HK-2 (cell line): Measurements from ENCODE around the gene ZNF282.

Source experiments
- DNase-seq: peaks from one replicate; pipeline ENCODE4 v3.0.0-alpha.2; 2018; ENCODE audit not compliant: unreplicated experiment

The ZNF282 gene

DNA sequence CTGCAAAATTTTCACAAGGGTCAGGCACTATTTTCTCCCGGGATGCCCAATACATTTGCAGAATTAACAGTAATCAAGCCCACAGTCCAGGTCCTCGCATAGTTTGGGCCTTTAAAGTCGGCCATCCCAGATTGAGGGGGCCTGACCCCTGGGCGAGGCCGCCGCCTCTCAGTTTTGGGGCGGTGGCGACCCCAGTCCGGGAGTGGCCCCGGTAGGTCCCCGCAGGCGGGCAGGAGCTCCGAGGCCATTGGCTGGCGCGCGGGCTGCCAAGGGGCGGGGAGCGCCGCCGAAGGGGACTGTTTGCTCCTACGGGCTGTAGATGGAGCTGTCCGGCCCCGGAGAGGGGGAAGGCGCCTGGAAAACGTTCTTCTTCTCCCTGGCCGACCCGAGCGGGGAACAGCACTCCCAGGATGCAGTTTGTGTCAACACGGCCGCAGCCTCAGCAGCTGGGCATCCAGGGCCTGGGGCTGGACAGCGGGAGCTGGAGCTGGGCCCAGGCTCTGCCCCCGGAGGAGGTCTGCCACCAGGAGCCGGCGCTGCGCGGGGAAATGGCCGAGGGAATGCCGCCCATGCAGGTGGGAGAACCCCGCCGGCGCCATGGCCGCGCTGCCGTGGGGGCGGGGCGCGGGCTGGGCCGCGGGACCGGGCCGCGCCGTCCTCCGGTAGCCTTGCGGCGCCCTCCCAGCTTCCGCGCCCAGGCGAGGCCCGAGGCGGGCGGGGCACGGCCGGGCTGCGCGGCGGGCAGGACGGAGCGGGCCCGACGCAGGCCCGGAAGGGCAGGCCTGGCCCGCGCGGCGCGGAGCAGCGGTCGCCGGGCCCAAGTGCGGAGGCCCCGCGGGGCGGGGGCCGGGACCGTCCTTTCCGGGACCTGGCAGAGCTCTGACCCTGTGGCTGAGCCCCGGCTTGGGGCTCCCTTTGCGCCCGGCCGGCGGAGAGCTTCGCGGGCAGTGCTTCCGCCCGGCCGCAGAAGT lies at the start of gene ZNF282:
ZNF282 (plus strand) TSS at position 367 of the 971 bp plus-strand sequence; CDS start at position 411, 44 bp downstream.
- DNase-seq: peak; percentile 92

DNA sequence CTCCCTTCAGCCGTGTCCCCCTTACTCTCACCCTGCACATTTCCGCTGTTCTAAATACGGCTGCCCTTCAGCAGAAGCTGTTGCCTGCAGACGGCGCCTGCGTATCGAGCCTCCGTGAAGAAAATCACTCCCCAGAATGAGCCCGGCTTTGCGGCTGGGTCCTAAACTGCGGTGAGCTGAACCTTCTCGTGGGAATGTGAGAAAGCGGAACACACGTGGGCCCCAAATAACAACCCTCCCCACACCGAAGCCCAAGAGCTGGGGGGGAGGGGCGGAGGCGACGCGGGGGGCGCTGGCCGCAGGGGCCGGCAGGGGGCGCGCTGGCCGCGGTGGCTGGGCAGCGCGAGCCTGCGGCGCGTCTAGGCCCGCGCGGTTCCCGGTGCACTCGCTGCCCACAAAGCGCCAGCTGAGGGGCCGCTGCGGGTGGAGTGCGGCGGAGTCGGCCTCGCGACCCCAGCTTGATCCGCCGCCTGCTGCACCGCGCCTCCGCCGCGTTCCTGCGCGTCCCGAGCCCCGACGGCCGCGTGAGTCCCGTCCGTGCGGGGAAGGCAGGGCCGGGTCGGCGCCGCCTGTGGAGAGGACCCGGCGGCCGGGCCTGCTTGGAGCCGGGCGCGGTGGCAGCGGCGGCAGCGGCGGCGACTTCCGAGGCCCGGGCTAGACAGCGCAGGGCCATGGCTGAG lies 48.1 kb upstream of the ZNF282 start, which contains the start of gene ZNF398:
ZNF398 (plus strand) TSS at position 382 of the 680 bp plus-strand sequence; CDS start at position 672, 290 bp downstream.
- peak; percentile 81 for DNase-seq

DNA sequence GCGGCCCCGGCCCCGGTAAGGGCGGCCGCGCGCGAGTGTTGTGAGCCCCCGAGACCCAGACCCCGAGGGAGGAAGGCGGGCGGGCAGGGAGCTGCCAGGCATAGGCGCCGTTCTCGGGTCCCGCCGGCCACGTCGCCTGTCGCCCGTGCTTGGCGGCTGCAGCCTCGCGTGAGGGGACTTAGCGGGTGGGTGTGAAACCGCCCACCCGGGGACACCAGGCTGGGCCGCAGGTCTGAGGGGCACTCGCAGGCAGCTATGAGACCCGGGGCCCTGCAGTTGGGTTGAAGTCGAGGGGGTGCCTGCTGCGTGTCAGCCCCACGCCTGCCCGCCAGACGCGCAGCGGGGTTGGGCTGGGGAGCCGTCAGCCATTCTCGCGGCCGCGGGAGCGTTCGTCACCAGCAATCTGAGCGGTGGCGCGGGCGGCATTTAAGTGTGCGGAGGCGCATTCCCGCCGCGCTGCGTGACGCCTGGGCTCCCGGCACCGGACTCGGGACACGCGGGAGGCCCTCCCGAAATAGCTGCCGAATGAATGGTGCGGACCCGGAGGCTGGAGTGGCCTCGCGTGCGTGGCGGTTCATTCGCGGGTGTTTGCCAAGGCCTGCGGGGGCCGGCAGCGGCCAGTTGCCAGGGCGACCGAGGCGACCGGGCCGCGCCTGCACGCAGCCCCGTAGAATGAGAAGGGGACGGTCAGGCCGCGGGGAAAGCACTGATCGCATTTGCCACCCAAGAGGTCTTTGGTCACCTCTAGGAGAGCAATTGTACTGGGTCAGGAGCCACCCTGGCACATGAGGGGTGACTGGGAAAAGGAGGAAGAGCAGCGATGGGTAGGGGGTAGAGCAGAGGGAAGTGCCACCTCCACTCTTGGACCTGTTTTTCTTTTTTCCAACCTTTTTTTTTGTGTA lies 47.3 kb upstream of the ZNF282 start:
- peak; percentile 71 for DNase-seq

DNA sequence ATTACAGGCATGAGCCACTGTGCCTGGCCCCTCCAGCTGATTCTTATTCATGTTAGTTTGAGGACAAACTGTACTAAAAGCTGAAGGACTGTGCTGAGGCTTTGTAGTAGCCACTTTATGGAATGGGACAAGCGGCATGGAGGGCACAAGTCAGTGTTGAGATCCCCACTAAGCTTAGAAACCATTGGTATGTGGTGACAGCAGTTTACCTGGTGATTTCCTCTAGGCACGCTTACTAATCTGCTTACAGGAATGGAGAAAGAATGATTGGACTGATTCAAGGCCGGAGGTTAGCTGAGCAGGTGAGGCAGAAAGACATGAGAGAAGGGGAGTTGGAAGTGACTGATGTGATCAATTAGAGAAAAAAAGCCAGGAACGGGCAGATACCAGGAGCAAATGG lies 44.4 kb upstream of the ZNF282 start:
- DNase-seq: no peak

DNA sequence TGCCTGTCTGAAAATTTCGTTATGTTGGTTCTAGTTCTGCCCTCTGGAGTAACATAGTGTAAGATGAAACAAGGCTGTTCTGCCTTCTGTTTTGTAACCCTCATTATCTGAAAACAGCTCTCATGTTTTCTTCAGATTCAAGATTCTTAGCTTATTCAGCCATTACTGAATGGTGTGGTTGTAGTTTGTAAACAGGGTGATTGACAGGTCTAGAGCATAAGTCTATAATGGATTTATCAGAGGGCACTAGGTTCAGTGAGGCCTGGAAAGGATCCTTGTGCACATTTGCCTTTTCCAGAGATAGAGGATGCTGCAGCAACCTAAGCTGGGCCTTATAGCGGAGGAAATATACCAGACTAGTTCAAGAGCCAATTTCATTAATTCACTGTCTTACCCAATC lies 42.0 kb upstream of the ZNF282 start:
- no peak for DNase-seq

DNA sequence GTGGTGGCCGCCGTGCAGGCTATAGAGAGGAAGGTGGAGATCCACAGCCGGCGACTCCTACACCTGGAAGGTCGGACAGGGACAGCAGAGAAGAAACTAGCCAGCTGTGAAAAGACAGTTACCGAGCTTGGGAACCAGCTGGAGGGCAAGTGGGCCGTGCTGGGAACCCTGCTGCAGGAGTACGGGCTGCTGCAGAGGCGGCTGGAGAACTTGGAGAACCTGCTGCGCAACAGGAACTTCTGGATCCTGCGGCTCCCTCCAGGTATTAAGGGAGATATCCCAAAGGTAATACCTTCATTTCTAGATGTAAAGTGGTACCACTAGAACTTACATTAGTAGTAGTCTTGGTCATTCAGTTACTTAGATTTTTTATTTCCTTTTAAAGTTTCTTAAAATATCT lies 41.3 kb upstream of the ZNF282 start:
- DNase-seq: no peak

DNA sequence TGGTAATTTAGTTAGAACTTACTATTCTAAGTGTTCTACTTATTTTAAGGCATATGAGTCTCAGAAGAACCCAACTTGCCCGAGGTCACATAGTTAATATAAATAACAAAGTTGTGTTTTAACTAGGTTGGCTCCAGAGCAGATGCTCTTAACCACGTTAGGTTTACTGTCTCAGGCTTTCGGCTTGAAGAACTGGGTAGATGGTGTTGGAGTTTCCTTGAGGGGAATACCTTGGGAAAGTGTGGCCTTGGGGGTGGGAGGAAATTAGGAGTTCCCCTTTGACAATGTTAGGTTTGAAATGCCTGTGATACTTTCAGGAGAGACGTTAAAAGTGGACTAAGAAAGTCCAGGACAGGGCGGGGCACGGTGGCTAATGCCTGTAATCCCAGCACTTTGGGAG lies 38.4 kb upstream of the ZNF282 start:
- DNase-seq: no peak

DNA sequence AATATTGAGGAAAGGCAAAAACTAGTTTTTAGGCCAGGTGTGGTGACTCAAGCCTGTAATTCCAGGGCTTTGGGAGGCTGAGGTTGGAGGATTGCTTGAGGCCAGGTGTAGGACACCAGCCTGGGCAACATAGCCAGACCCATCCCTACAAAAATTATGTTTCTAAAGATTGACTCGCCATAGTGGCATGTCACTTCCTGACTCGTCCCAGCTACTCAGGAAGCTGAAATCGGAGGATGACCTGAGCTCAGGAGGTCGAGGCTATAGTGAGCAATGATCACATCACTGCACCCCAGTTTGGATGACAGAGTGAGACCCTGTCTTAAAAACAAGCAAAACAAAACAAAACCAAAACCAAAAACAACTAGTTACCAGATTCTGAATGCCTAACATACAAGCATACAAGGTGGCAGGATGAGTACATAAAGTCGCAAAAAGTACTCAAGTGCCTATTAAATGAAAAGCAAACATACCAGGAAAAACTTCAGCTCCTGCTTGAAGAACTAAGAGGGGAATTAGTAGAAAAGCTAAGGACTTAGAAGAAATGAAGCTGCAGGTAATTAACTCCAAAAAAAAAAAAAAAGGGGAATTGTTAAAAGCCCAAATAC lies 34.0 kb upstream of the ZNF282 start:
- peak; percentile 22 for DNase-seq

DNA sequence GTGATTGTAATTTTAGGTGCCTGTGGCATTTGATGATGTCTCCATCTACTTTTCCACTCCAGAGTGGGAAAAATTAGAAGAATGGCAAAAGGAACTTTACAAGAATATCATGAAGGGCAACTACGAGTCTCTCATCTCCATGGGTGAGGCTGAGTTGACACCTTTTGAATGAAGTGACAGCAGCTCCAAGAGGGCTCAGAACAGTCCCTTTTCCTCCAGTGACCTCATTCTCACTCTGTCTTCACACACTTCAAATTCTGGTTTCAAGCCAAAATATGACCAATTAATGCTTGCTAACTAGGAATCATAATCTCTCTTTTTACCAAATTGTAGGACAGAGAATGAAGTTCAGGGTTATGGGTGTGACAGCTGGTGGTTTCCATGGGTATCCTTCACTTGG lies 29.2 kb upstream of the ZNF282 start:
- no peak for DNase-seq

DNA sequence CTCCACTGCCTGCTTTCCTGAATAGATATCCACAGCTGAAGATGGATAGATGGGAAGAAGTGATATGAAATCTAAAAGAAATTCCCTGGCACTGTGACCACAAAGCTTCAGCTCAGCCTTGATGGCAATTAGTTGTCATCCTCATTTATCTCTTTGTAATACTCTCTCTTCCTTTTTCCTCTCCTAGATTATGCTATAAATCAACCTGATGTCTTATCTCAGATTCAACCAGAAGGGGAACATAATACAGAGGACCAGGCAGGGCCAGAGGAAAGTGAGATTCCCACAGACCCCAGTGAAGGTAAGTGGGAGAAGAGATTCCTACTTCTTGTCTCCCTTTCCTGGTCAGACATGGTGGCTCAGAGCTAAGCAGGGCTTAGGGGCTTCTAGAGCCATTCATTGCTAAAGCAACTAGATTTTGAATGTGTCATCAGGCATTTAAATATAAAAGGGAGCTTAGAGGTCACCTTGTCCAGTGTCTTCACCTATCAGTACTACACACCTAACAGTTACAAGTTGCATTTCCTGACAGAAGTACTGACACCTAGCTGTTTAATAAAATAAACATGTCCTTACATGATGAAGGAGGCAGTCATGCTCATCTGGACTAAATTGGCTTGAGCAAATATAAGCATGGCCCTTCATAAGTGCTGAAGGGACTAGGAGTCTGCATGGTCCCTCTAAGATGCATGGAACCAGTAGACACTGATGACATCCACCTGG lies 28.6 kb upstream of the ZNF282 start:
- no peak for DNase-seq

DNA sequence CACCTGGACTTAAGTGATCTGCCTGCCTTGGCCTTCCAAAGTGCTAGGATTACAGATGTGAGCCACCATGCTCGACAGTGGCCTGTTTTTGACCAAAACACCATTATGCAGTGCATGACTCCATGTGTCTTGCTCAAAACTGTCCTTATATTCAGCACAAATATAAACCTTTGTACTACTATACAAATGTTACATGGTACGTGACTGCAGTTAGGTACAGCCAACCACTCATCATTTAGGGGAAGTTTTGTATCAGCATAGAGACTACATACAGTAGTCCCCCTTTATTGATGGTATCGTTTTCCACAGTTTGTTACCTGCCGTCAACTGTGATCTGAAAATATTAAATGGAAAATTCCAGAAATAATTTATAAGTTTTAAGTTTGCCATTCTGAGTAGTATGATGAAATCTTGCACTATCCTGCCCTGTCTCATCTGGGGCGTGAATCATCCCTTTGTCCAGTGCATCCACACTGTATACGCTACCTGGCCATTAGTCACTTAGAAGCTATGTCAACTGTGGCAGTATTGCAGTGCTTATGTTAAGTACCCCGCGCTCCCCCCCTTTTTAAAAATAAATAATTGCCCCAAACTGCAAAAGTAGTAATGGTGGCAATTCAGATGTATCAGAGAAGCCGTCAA lies 23.3 kb upstream of the ZNF282 start:
- peak; percentile 48 for DNase-seq

DNA sequence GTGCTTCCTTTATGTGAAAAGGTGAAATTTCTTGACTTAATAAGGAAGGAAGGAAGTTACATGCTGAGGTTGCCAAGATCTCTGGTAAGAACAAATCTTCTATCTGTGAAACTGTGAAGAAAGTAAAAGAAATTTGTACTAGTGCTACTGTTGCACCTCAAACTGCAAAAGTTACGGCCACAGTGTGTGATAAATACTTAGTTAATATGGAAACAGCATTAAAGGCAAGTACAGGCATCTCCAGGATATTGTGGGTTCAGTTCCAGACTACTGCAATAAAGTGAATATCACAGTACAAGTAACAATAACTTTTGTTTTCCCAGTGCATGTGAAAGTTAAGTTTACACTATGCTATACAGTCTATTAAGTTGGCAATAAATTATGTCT lies 22.8 kb upstream of the ZNF282 start:
- no peak for DNase-seq

DNA sequence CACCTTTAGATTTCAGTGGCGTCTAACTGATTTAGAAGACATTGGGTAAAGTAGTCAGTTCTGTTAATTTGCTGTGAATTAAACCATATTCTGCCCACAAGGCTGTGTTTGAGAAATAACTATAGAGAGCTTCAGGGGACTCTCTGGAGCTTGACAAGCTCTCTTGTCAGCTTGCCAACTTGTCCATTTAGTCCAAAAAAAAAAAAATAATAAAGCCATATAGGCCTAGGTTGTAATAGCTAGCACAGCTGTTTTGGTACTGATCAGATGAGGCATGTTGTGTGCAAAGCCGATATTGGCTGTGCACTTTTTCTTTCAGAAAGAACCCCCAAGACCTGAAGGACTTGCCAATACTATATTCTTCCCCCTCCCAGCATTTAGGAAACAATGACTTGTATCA lies 20.2 kb upstream of the ZNF282 start:
- DNase-seq: no peak

DNA sequence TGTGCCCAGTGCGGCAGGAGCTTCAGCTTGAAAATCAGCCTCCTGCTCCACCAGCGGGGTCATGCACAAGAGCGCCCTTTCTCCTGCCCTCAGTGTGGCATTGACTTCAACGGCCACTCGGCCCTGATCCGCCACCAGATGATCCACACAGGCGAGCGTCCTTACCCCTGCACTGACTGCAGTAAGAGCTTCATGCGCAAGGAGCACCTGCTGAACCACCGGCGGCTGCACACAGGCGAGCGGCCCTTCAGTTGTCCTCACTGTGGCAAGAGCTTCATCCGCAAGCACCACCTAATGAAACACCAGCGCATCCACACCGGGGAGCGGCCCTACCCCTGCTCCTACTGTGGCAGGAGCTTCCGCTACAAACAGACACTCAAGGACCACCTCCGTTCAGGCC lies 16.1 kb upstream of the ZNF282 start:
- no peak for DNase-seq

DNA sequence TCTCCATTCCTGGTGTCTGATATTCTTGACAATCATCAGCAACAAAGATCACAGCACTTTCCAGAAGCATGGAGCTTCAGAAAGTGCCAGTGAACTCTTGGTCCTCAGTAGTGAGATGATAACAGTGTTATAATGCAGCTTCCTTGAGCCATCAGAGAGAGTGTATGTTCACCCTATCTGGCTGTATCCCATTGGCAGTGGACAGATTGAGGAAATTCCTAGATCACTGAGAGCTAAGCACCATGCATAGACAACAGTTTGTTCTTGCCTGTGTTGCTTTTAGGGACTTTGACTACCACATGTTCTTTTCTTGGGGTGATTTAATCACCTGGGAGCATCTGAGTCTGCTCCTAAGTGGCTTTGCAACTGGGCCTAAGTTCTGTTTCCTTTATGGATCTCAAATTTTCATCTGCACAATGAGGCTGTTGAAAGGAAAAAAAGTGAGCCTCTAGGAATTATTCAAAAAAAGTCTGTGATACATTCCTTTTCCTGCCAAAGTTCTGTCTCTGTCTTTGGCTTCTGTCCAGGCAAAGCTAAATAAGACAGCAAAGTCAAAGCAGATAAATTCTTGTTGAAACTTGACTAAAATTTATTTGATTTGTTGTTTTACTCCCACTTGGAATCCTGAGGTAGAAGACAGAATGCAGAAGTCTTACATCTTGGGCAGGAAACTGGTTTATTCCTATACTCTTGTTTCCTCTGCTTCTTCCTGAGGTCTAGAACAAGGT lies 14.5 kb upstream of the ZNF282 start:
- no peak for DNase-seq

DNA sequence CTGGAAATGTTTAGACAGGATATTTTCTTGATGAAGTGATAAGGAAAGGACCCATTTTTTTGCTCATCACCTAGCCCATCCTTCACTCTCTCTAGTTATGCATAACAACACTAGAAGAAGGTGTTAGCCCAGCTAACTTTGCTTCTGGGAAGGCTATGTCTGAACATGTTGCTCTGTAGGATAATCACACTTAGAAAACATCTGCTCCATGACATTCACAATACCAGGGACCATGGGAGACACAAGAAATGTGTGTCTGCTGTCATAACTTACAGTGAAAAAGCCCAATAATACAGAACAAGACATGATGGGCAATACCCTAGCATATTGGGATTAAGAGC lies 13.9 kb upstream of the ZNF282 start:
- DNase-seq: no peak

DNA sequence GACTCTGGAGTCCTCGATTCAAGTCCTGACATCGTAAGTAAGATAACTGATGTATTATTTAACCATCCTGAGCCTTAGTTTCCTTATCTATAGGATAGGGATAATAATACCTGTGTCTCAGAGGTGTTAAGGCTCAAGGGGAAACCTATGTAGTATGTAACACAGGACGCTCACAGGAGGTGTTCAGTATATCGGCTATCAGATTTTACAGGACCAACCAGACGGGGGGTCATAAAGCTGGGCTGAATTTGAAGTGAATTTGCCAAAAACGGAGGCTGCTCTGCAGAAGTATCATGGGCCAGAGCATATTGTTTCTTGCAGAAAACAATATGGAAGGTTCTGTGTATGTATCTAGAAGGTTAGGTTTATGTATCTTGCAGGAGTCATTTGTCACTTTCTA lies 11.1 kb upstream of the ZNF282 start:
- DNase-seq: no peak

DNA sequence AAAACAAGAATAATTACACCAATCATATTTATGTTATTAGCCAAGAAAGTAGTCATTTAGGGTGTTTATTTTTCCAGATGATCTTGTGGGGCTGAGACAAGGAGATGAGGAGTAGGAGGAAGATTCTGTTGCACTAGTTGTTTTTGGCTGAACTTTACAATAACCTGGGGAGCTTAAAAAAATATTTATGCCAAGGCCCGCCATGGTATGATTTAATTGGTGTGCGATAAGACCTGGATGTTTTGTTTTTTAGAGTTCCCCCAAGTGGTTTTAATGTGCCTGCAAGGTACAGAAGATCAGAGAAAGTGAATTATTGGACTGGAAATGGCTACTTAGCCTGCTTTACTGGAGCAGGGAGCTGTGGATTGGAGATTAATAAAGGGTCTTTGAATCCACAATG lies 7.1 kb upstream of the ZNF282 start:
- DNase-seq: no peak

DNA sequence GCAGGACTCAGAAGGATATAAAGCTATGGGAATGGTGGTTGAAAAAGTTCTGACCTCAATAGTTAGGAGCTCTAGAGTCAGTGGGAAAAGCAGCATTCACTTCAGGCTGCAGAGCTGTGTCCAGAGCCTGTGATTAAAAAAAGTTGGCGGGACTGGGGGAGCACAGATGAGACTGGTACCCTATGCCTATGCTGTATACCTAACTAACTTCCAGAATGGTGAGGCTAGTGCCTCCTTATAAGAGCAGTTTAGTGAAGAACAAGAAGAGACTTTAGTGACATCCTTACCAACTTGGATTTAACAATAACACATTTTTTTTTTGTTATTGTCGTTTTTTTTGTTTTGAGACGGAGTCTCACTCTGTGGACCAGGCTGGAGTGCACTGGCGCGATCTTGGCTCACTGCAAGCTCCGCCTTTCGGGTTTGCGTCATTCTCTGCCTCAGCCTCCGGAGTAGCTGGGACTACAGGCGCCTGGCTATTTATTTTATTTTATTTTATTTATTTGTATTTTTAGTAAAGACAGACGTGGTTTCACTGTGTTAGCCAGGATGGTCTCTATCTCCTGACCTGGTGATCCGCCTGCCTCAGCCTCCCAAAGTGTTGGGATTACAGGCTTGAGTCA lies 6.6 kb upstream of the ZNF282 start:
- no peak for DNase-seq
